Brain microvascular endothelial cell (primary cell): ENCODE data around the gene EXOC6B.

Experiments used
- DNase-seq: peaks from one replicate; pipeline ENCODE4 v3.0.0-alpha.2; 2020
- H3K27ac ChIP-seq: fragments of 250-450 bp; sonication (Bioruptor Pico); 2 replicates; pipeline ENCODE4 v1.5.1; 2020; ENCODE audit warnings: mild to moderate bottlenecking, moderate library complexity
- H3K27me3 ChIP-seq: fragments of 250-450 bp; sonication (Bioruptor Pico); replicated peaks from 2 replicates; pipeline ENCODE4 v1.5.1; 2020; ENCODE audit warnings: mild to moderate bottlenecking
- H3K36me3 ChIP-seq: fragments of 250-450 bp; sonication (Bioruptor Pico); replicated peaks from 2 replicates; pipeline ENCODE4 v1.5.1; 2020; ENCODE audit warnings: mild to moderate bottlenecking
- H3K4me3 ChIP-seq: 2 replicates; pipeline ENCODE4 v1.5.1; 2011; ENCODE audit warnings: low read depth, mild to moderate bottlenecking, control low read depth, low read length, moderate library complexity
- in situ Hi-C: cut with HindIII; loops from 2 replicates; pipeline ENCODE4 v1.10.0; 2017; ENCODE audit warnings: low sequenced_read_pairs, low pct_ligation_motif_present
- TF ChIP-seq, protein P1 (sequence below): IDR thresholded peaks from 2 replicates; pipeline ENCODE4 v1.5.1; 2011; ENCODE audit warnings: low read depth, mild to moderate bottlenecking, moderate library complexity, low read length, control low read depth, inconsistent platforms; ENCODE audit errors: missing control alignments

Gene EXOC6B

DNA sequence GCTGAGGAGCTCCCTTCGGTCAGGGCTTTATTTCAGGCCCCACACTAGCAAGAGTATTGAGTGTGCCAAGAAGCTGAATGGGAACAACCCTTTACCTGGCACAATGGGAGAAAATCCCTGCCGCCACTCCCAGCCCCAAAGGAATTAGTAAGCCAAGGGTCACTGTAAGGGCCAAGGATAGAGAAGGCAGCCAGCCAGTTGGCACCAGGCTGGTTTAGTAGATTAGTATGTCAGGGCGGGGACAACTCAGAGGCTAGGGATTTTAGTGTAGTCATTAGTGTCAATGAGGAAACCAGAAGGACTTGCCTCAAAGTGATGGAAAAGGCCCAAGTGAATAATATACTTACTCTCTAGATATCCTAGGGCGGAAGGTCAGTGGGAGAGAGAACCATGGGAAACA lies 643.3 kb downstream of the EXOC6B start:
- in situ Hi-C loops: no loop called here
- Histone ChIP-seq H3K4me3 (no peak overlapping the region), H3K27me3 (no peaks in the 10 kb centered on the region), H3K27ac (no peak overlapping the region), H3K36me3 (no peaks in the 10 kb centered on the region)
- DNase-seq: no peak
- TF ChIP-seq, protein P1, sequence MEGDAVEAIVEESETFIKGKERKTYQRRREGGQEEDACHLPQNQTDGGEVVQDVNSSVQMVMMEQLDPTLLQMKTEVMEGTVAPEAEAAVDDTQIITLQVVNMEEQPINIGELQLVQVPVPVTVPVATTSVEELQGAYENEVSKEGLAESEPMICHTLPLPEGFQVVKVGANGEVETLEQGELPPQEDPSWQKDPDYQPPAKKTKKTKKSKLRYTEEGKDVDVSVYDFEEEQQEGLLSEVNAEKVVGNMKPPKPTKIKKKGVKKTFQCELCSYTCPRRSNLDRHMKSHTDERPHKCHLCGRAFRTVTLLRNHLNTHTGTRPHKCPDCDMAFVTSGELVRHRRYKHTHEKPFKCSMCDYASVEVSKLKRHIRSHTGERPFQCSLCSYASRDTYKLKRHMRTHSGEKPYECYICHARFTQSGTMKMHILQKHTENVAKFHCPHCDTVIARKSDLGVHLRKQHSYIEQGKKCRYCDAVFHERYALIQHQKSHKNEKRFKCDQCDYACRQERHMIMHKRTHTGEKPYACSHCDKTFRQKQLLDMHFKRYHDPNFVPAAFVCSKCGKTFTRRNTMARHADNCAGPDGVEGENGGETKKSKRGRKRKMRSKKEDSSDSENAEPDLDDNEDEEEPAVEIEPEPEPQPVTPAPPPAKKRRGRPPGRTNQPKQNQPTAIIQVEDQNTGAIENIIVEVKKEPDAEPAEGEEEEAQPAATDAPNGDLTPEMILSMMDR: no peak

DNA sequence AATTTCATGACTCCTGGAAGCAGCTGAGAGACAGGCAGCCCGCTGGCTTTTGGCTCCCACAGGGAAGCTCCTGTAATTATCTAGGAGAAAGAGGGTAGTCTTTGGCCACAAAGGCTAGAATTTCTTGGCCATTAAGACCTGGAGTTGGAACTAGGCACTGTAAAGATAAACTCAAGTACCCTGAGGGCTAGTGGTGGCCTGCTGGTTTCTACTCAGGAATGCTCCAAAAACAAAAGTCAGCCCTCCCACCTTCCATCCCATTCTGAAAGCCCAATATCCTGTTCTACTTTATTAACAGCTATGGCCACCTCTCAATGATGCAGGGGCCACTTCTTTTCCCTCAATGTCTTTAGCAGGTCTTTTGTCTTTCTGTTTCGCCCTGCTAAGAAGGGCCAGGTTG lies 644.2 kb downstream of the EXOC6B start:
- in situ Hi-C loops: no loop called here
- no peak for DNase-seq
- no peak overlapping the region for H3K4me3 ChIP-seq
- TF ChIP-seq, protein P1: no peak
- H3K27ac ChIP-seq: no peak overlapping the region
- no peaks in the 10 kb centered on the region for H3K27me3 ChIP-seq
- no peaks in the 10 kb centered on the region for H3K36me3 ChIP-seq

DNA sequence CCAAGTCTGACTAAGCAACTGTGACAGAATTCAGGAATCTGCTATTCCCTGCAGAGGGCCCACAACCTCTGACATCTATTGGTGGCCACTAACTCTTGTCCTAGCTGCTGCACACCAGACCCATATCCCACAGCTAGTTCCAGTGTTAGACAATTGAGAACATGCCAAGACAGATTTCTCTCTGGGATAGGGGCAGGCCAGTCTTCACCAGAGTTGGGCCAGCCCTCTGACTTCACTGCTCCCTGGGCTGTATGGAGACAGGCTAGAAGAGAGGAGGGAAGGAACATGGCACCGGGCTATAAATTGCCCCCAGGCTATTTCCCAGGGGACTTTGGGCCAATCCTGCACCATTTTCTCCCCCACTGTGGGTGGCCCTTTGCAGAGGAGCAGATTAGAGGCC lies 645.5 kb downstream of the EXOC6B start:
- no peaks in the 10 kb centered on the region for H3K36me3 ChIP-seq
- H3K27me3 ChIP-seq: no peaks in the 10 kb centered on the region
- H3K27ac ChIP-seq: no peak overlapping the region
- in situ Hi-C loops: no loop called here
- no peak for DNase-seq
- H3K4me3 ChIP-seq: no peak overlapping the region
- TF ChIP-seq, protein P1: no peak

DNA sequence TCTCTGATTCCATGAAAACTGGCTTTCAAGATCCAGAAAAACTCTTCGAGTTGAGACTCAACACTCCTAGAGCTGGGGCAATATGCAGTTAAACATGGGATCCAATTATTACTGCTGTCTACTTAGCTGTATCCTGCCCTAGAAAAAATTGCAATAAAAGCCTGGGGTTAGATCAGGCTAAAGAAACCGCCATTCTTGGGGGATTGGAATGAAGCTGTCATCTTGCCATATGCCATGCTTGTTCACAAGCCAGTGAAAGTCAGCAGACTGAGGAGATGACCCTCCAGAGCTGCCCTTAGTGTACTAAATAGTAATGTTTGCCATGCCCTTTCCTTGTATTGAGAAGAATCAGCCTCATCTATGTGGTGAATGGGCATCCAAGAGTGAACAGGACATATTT lies 647.3 kb downstream of the EXOC6B start:
- TF ChIP-seq, protein P1: no peak
- Histone ChIP-seq H3K27ac (no peak overlapping the region), H3K27me3 (no peaks in the 10 kb centered on the region), H3K36me3 (no peaks in the 10 kb centered on the region), H3K4me3 (no peak overlapping the region)
- no peak for DNase-seq
- in situ Hi-C loops: no loop called here

DNA sequence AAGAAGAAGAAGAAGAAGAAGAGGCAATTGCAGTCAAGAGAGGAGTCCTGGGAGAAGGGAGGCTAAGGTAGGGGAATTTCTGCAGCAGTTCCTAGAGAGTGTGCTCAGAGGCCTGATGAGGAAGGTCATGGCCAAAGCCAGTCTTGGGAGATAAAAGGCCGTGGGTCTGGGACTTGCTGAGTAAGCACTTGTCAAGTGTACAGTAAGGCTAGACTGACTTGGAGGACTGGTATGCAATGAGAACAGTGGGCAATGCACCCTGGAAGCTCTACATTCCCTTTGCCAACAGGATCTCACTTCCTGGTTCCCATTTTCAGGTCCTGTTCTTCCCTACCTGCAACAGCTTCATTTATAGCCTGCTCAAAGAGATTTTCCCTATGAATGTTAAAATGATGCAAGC lies 649.6 kb downstream of the EXOC6B start:
- no peak for DNase-seq
- in situ Hi-C loops: no loop called here
- TF ChIP-seq, protein P1: no peak
- no peak overlapping the region for H3K4me3 ChIP-seq
- no peak overlapping the region for H3K27ac ChIP-seq
- no peaks in the 10 kb centered on the region for H3K36me3 ChIP-seq
- no peaks in the 10 kb centered on the region for H3K27me3 ChIP-seq

DNA sequence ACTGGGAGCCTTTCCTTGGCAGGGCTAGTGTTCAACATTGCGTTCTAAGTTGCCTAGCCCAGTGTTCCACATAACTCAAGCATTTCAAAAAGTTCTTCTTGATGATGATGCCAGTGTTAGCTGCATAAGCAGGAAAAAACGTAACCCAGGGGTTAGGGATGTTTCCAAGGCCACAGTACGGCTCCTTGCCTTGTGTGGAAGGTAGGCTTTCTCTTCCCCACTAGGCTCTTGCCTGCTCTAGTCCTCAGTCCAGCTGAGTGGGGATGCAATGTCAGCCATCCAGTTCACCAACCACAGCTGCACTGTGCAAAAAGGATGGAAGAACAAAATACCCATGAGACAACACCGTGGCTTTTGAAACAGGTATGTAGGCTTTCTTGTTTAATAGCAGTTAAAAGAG lies 650.2 kb downstream of the EXOC6B start:
- no peaks in the 10 kb centered on the region for H3K27me3 ChIP-seq
- no peak for DNase-seq
- TF ChIP-seq, protein P1: no peak
- H3K27ac ChIP-seq: no peak overlapping the region
- no peaks in the 10 kb centered on the region for H3K36me3 ChIP-seq
- no peak overlapping the region for H3K4me3 ChIP-seq
- in situ Hi-C loops: no loop called here
